Measurements from ENCODE around the gene CORO1C.

Gene CORO1C

GRCh38 chr12:108597559-108598471 lies 133.5 kb downstream of the CORO1C start, which contains the start of gene TMEM119:
TSS of gene TMEM119 (minus strand) at chr12:108598084. CDS start at chr12:108592383, 5,701 bp downstream.
- Histone ChIP-seq H3K4me3 (ENCODE audit: low read length) (peak within 1 kb of the TSS; percentile 27; the same call in 1 of the 2 replicates), H3K79me2 (ENCODE audit: low read length) (no peaks in the 10 kb centered on the region), H3K9me3 (ENCODE audit: insufficient read depth, low read length) (no peaks in the 10 kb centered on the region), H4K20me1 (ENCODE audit: insufficient read depth, low read length) (no peaks in the 10 kb centered on the region), H3K4me1 (ENCODE audit: low read length) (peaks cover 12% of the 10 kb centered on the region), H2AFZ (ENCODE audit: low read depth, low read length) (no peak within 1 kb of the TSS), H3K36me3 (replicated peaks; ENCODE audit: low read depth, low read length) (no peaks in the 10 kb centered on the region), H3K27ac (ENCODE audit: low read length) (no peak within 1 kb of the TSS), H3K4me2 (ENCODE audit: low read length) (peak within 1 kb of the TSS; percentile 49), H3K27me3 (ENCODE audit: low read depth, low read length) (peaks cover 3% of the 10 kb centered on the region; the same call in 1 of the 2 replicates), H3K9ac (ENCODE audit: low read length) (no peak within 1 kb of the TSS)
- TF ChIP-seq CTCF (IDR thresholded peaks at IDR 0.05; ENCODE audit: low read depth, low read length) (no peak), EZH2phosphoT487 (IDR thresholded peaks at IDR 0.05; ENCODE audit: low read depth) (no peak)

GRCh38 chr12:108596854-108597558 lies 134.3 kb downstream of the CORO1C start:
- peaks cover 3% of the 10 kb centered on the region; the same call in 1 of the 2 replicates for H3K27me3 ChIP-seq (ENCODE audit: low read depth, low read length)
- no peaks in the 10 kb centered on the region for H3K79me2 ChIP-seq (ENCODE audit: low read length)
- no peaks in the 10 kb centered on the region for H3K36me3 ChIP-seq (replicated peaks; ENCODE audit: low read depth, low read length)
- no peaks in the 10 kb centered on the region for H3K9me3 ChIP-seq (ENCODE audit: insufficient read depth, low read length)
- TF ChIP-seq CTCF (IDR thresholded peaks at IDR 0.05; ENCODE audit: low read depth, low read length) (no peak), EZH2phosphoT487 (IDR thresholded peaks at IDR 0.05; ENCODE audit: low read depth) (no peak)
- H3K4me2 ChIP-seq (ENCODE audit: low read length) = no peak overlapping the region
- H3K4me3 ChIP-seq (ENCODE audit: low read length) = no peak overlapping the region
- no peak overlapping the region for H3K9ac ChIP-seq (ENCODE audit: low read length)
- H4K20me1 ChIP-seq (ENCODE audit: insufficient read depth, low read length) = no peaks in the 10 kb centered on the region
- H2AFZ ChIP-seq (ENCODE audit: low read depth, low read length) = no peak overlapping the region
- no peak overlapping the region for H3K27ac ChIP-seq (ENCODE audit: low read length)
- H3K4me1 ChIP-seq (ENCODE audit: low read length) = peaks cover 12% of the 10 kb centered on the region

GRCh38 chr12:108595711-108596647 lies 135.3 kb downstream of the CORO1C start:
- Histone ChIP-seq H3K27me3 (ENCODE audit: low read depth, low read length) (peaks cover 3% of the 10 kb centered on the region; the same call in 1 of the 2 replicates), H3K4me2 (ENCODE audit: low read length) (no peak overlapping the region), H3K36me3 (replicated peaks; ENCODE audit: low read depth, low read length) (no peaks in the 10 kb centered on the region), H2AFZ (ENCODE audit: low read depth, low read length) (no peak overlapping the region), H3K9ac (ENCODE audit: low read length) (no peak overlapping the region), H4K20me1 (ENCODE audit: insufficient read depth, low read length) (no peaks in the 10 kb centered on the region), H3K4me1 (ENCODE audit: low read length) (peaks cover 12% of the 10 kb centered on the region), H3K79me2 (ENCODE audit: low read length) (no peaks in the 10 kb centered on the region), H3K9me3 (ENCODE audit: insufficient read depth, low read length) (no peaks in the 10 kb centered on the region), H3K4me3 (ENCODE audit: low read length) (no peak overlapping the region), H3K27ac (ENCODE audit: low read length) (no peak overlapping the region)
- no peak for TF ChIP-seq EZH2phosphoT487 (IDR thresholded peaks at IDR 0.05; ENCODE audit: low read depth)
- no peak for TF ChIP-seq CTCF (IDR thresholded peaks at IDR 0.05; ENCODE audit: low read depth, low read length)
